Camera-type eye (tissue), 1 donor: ENCODE results near the gene SLC24A2. TPM values are rescaled to one million over a fixed set of nuclear protein-coding genes. Genes with fewer than 3 reads are reported as not detected.

Experiments
- total RNA-seq: library from RNA; depleted of rRNA; stranded (reverse); fragments of >200 nt; gene quantifications from one replicate; pipeline ENCODE4 v1.2.3, GENCODE V29; 2014

The SLC24A2 gene
- 12.5 TPM for total RNA-seq

DNA sequence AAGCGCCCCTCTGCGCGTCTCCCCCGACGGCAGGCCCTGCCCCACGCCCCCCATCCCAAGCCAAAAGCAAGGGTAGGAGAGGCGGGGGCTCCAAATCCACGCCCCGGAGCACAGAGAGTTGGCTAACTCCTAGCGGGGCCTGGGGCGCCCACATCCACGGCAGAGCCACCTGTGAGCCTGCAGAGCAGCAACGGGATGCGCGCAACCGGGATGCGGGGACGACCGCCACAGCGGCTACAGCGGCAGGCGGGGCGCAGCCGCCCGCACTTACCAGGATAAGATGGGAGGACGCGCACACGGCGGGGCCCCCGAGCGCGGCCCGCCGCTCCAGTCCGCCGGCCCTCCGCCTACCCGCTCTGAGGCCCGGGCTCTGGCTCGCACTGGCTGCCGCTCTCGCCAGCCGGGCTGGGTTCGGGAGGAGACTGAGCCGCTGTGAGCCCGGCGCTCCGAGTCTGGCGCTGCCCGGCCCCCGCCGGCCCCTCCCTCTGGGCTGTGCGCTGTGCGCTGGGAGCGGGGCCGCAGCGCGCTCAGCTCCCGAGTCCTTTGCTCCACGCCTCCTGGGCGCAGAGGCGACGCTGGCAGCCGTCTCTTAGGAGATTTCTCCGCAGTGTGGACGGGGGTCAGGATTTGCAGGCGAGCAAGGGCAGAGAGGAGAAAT is at the start of gene SLC24A2:
Gene SLC24A2 (minus strand): TSS at position 424 of the 658 bp plus-strand sequence.

